GM18517 (cell line): ENCODE results near the gene HS1BP3.

Experiments
- ATAC-seq: cut with Tn5 transposase; IDR thresholded peaks from one replicate; pipeline ENCODE4 v1.9.1; 2021; ENCODE audit warnings: mild to moderate bottlenecking, moderate library complexity; ENCODE audit not compliant: unreplicated experiment

Gene HS1BP3

GRCh38 chr2:20620271-20620681, 30.6 kb downstream of the HS1BP3 start:
- no peak for ATAC-seq

- no peak for ATAC-seq
Measured at GRCh38 chr2:20619624-20620024, 31.3 kb downstream of the HS1BP3 start.

- no peak for ATAC-seq
Measured at GRCh38 chr2:20618886-20619521, 31.9 kb downstream of the HS1BP3 start.

GRCh38 chr2:20618468-20618885, 32.4 kb downstream of the HS1BP3 start:
- ATAC-seq = no peak

- ATAC-seq = no peak
Measured at GRCh38 chr2:20617892-20618467, 32.9 kb downstream of the HS1BP3 start.

- ATAC-seq = no peak
Measured at GRCh38 chr2:20617081-20617575, 33.8 kb downstream of the HS1BP3 start.

GRCh38 chr2:20616341-20616871, 34.5 kb downstream of the HS1BP3 start:
- no peak for ATAC-seq

GRCh38 chr2:20615466-20616241, 35.2 kb downstream of the HS1BP3 start:
- ATAC-seq = no peak

- no peak for ATAC-seq
Measured at GRCh38 chr2:20615068-20615465, 35.8 kb downstream of the HS1BP3 start.

- no peak for ATAC-seq
Measured at GRCh38 chr2:20614201-20615067, 36.5 kb downstream of the HS1BP3 start.

GRCh38 chr2:20612925-20613916, 37.7 kb downstream of the HS1BP3 start:
- ATAC-seq = no peak

GRCh38 chr2:20611844-20612356, 39.0 kb downstream of the HS1BP3 start:
- ATAC-seq = no peak

GRCh38 chr2:20611077-20611843, 39.6 kb downstream of the HS1BP3 start:
- no peak for ATAC-seq

GRCh38 chr2:20609995-20610357, 40.9 kb downstream of the HS1BP3 start:
- no peak for ATAC-seq

GRCh38 chr2:20609349-20609994, 41.4 kb downstream of the HS1BP3 start:
- no peak for ATAC-seq

- ATAC-seq = no peak
Measured at GRCh38 chr2:20608666-20609348, 42.1 kb downstream of the HS1BP3 start.

- ATAC-seq = no peak
Measured at GRCh38 chr2:20607446-20607845, 43.5 kb downstream of the HS1BP3 start.

GRCh38 chr2:20606198-20606597, 44.7 kb downstream of the HS1BP3 start:
- no peak for ATAC-seq
